GM12875 (cell line): ENCODE measurements around the gene CTSW.
A peak's percentile ranks its signal among the peaks of the same experiment; 100 is the strongest.

Experiments used
- H3K4me3 ChIP-seq: one replicate; pipeline ENCODE4 v1.5.1; 2011; ENCODE audit warnings: low read depth, low read length, control low read depth
- CTCF ChIP-seq: IDR thresholded peaks from 2 replicates; pipeline ENCODE4 v1.5.1; 2011; ENCODE audit warnings: low read depth, mild to moderate bottlenecking, control low read depth, inconsistent platforms, low read length, moderate library complexity, borderline replicate concordance; ENCODE audit not compliant: insufficient read depth

The CTSW gene

GRCh38 chr11:65851811-65852507, 27.7 kb upstream of the CTSW start:
- no peak overlapping the region for H3K4me3 ChIP-seq
- TF ChIP-seq CTCF = no peak

GRCh38 chr11:65852508-65853245, 27.0 kb upstream of the CTSW start:
- H3K4me3 ChIP-seq = no peak overlapping the region
- TF ChIP-seq CTCF = no peak

GRCh38 chr11:65853246-65853979, 26.2 kb upstream of the CTSW start:
- H3K4me3 ChIP-seq = no peak overlapping the region
- peak; percentile 12; the same call in 1 of the 2 replicates for TF ChIP-seq CTCF

- TF ChIP-seq CTCF = no peak
- no peak overlapping the region for H3K4me3 ChIP-seq
These were observed 25.5 kb upstream of the CTSW start for GRCh38 chr11:65854161-65854592.

- no peak overlapping the region for H3K4me3 ChIP-seq
- TF ChIP-seq CTCF = no peak
These were observed 24.5 kb upstream of the CTSW start for GRCh38 chr11:65854852-65855837.

GRCh38 chr11:65855927-65856363, 23.7 kb upstream of the CTSW start:
- peak overlapping the region; percentile 93 for H3K4me3 ChIP-seq
- TF ChIP-seq CTCF = no peak
